ENCODE data around the gene DCX. TPM values are rescaled to one million over a fixed set of nuclear protein-coding genes. Genes with fewer than 3 reads are reported as not detected.

The DCX gene
- total RNA-seq, 1 donor: not detected

DNA sequence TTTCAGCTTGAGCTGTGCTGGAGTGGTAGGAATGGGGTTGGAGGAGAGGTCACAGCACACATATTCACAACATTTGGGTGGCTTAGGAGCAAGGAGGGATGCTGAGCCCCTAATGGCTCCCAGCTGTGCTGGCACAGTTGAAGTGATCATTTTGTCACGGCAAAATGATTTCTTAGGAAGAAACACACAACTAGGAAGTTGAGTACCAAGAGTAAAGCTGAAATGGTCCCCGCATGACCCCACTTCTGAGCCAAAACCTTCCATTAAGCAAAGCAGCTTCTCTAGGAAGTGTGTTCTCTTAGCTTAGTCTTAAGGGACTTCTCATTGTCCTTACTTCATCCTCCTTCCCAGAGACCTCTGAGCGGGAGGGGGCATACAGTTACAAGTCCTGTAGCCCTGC, 154.3 kb downstream of the DCX start:
- H3K4me3 ChIP-seq (ENCODE audit: low read depth, low read length): no peak overlapping the region
- TF ChIP-seq, protein P1, sequence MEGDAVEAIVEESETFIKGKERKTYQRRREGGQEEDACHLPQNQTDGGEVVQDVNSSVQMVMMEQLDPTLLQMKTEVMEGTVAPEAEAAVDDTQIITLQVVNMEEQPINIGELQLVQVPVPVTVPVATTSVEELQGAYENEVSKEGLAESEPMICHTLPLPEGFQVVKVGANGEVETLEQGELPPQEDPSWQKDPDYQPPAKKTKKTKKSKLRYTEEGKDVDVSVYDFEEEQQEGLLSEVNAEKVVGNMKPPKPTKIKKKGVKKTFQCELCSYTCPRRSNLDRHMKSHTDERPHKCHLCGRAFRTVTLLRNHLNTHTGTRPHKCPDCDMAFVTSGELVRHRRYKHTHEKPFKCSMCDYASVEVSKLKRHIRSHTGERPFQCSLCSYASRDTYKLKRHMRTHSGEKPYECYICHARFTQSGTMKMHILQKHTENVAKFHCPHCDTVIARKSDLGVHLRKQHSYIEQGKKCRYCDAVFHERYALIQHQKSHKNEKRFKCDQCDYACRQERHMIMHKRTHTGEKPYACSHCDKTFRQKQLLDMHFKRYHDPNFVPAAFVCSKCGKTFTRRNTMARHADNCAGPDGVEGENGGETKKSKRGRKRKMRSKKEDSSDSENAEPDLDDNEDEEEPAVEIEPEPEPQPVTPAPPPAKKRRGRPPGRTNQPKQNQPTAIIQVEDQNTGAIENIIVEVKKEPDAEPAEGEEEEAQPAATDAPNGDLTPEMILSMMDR (IDR thresholded peaks at IDR 0.05; ENCODE audit: insufficient read depth, low read length): no peak
- no peak for DNase-seq (ENCODE audit: low read depth)

GRCh38 chrX:111254896-111255693, 156.9 kb downstream of the DCX start:
- H3K4me3 ChIP-seq (ENCODE audit: low read depth, low read length): no peak overlapping the region
- TF ChIP-seq, protein P1 (IDR thresholded peaks at IDR 0.05; ENCODE audit: insufficient read depth, low read length): no peak
- no peak for DNase-seq (ENCODE audit: low read depth)

DNA sequence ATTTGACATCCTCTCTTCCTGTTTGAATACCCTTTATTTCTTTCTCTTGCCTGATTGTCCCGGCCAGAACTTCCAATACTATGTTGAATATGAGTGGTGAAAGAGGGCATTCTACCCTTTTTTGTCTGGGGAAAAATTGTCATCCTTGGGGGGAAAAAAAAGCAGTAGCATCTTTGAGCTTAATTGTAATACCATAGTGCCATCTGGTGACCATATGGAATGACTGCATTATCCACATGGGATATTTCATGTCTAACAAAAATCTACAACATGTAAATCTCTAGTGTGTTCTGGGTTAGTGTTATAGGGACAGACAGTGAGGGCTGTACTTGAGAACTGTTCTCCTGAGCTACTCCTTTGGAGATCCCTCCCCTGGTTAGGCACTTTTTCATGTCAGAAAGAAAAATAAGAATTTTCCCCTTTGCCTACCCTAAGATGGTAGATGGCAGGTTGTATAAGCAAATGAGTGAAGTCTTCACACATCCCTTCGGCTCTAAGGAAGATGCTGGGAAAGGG, 167.7 kb downstream of the DCX start:
- H3K4me3 ChIP-seq (ENCODE audit: low read depth, low read length): no peak overlapping the region
- peak; percentile 33 for DNase-seq (ENCODE audit: low read depth)
- TF ChIP-seq, protein P1 (IDR thresholded peaks at IDR 0.05; ENCODE audit: insufficient read depth, low read length): peak; percentile 49

Small RNA genes lying within 50 kb of the gene (small RNA-seq; reads per million reads assigned to genes)
- gene RNU6-496P: not detected

Other genes starting within 250 kb of the DCX start
- not detected in 2 replicates for gene CAPN6, start 141.7 kb downstream of the DCX start, total RNA-seq (ENCODE audit: low replicate concordance)
- not detected in 2 replicates for gene SERTM2, start 99.5 kb upstream of the DCX start, total RNA-seq (ENCODE audit: low replicate concordance)